Hepatocyte (in vitro differentiated cells): ENCODE measurements around the gene SDCBP2. TPM values are rescaled to one million over a fixed set of nuclear protein-coding genes. Genes with fewer than 3 reads are reported as not detected.

Experiments
- DNase-seq: peaks from one replicate; pipeline ENCODE4 v3.0.0-alpha.2; 2016; ENCODE audit warnings: low spot score
- H2AFZ ChIP-seq: fragments of 200-600 bp; sonication (generic); 2 replicates; pipeline ENCODE4 v1.6.0; 2016; ENCODE audit warnings: antibody characterized with exemption, mild to moderate bottlenecking
- H3K27ac ChIP-seq: fragments of 200-600 bp; sonication (generic); 2 replicates; pipeline ENCODE4 v1.5.1; 2016; ENCODE audit warnings: mild to moderate bottlenecking
- H3K27me3 ChIP-seq: fragments of 200-600 bp; sonication (generic); 2 replicates; pipeline ENCODE4 v1.6.1; 2016
- H3K36me3 ChIP-seq: fragments of 200-600 bp; sonication (generic); replicated peaks from 2 replicates; pipeline ENCODE4 v1.5.1; 2016; ENCODE audit warnings: low read depth; ENCODE audit not compliant: insufficient read depth
- H3K4me1 ChIP-seq: fragments of 200-600 bp; sonication (generic); 2 replicates; pipeline ENCODE4 v1.5.1; 2016; ENCODE audit warnings: mild to moderate bottlenecking, moderate library complexity; ENCODE audit not compliant: insufficient read depth
- H3K4me2 ChIP-seq: fragments of 200-600 bp; sonication (generic); 2 replicates; pipeline ENCODE4 v1.6.0; 2016
- H3K4me3 ChIP-seq: fragments of 200-600 bp; sonication (generic); 2 replicates; pipeline ENCODE4 v1.5.1; 2016; ENCODE audit warnings: mild to moderate bottlenecking
- H3K79me2 ChIP-seq: fragments of 200-600 bp; sonication (generic); 2 replicates; pipeline ENCODE4 v1.6.0; 2017; ENCODE audit warnings: mild to moderate bottlenecking
- H3K9me2 ChIP-seq: fragments of 200-600 bp; sonication (generic); replicated peaks from 2 replicates; pipeline ENCODE4 v1.6.0; 2017; ENCODE audit warnings: mild to moderate bottlenecking; ENCODE audit not compliant: insufficient read depth
- H3K9me3 ChIP-seq: fragments of 200-600 bp; sonication (generic); 2 replicates; pipeline ENCODE4 v1.5.1; 2016; ENCODE audit warnings: low read depth, mild to moderate bottlenecking
- H4K20me1 ChIP-seq: fragments of 200-600 bp; sonication (generic); 2 replicates; pipeline ENCODE4 v1.6.0; 2016; ENCODE audit warnings: mild to moderate bottlenecking; ENCODE audit not compliant: insufficient read depth, poor library complexity, severe bottlenecking
- CTCF ChIP-seq: fragments of 200-600 bp; sonication (generic); IDR thresholded peaks from 2 replicates; pipeline ENCODE4 v1.5.1; 2016; ENCODE audit warnings: antibody characterized with exemption, mild to moderate bottlenecking; ENCODE audit not compliant: poor library complexity
- EZH2 ChIP-seq: fragments of 200-600 bp; sonication (generic); IDR thresholded peaks from 2 replicates; pipeline ENCODE4 v1.6.1; 2016; ENCODE audit warnings: antibody characterized with exemption, mild to moderate bottlenecking, borderline replicate concordance
- EZH2phosphoT487 ChIP-seq: fragments of 200-600 bp; sonication (generic); IDR thresholded peaks from one replicate; pipeline ENCODE4 v1.6.1; 2018; ENCODE audit warnings: antibody characterized with exemption, mild to moderate bottlenecking, low read depth, moderate library complexity; ENCODE audit not compliant: unreplicated experiment, severe bottlenecking
- WGBS: methylation state at CpG from one replicate; pipeline ENCODE4 v1.1.6; 2016; ENCODE audit warnings: low lambda C conversion rate; ENCODE audit errors: missing lambda C conversion rate; 5-methylcytosine and 5-hydroxymethylcytosine counted together
- polyA plus RNA-seq: library from polyadenylated mRNA; unstranded; fragments of >200 nt; fragmentation: Nextera tagmentation; extraction: Ambion mirVana; gene quantifications from 2 replicates; pipeline ENCODE4 v1.2.1, GENCODE V29; 2016
- total RNA-seq: library from RNA; depleted of rRNA; stranded (reverse); fragments of >200 nt; gene quantifications from 2 replicates; pipeline ENCODE4 v1.2.3, GENCODE V29; 2014

SDCBP2 gene
- total and polyA plus RNA-seq, 2 experiments from 2014 or later = 64.1 to 83.3 TPM

- Histone ChIP-seq H3K4me2 (no peak overlapping the region), H3K36me3 (no peaks in the 10 kb centered on the region), H3K9me2 (no peaks in the 10 kb centered on the region), H3K79me2 (peaks cover 5% of the 10 kb centered on the region), H3K27ac (no peak overlapping the region), H2AFZ (no peak overlapping the region), H3K4me3 (no peak overlapping the region), H3K4me1 (no peaks in the 10 kb centered on the region), H3K27me3 (no peaks in the 10 kb centered on the region), H4K20me1 (no peaks in the 10 kb centered on the region), H3K9me3 (no peaks in the 10 kb centered on the region)
- no peak for TF ChIP-seq EZH2phosphoT487
- TF ChIP-seq CTCF = no peak
- no peak for TF ChIP-seq EZH2
- WGBS = 98% methylated on average over 7 of the region's 7 CpGs
- no peak for DNase-seq
These were observed 31.3 kb upstream of the SDCBP2 start for GRCh38 chr20:1360094-1360846.

- Histone ChIP-seq H3K36me3 (no peaks in the 10 kb centered on the region), H3K9me2 (no peaks in the 10 kb centered on the region), H3K27ac (no peak overlapping the region), H4K20me1 (no peaks in the 10 kb centered on the region), H3K4me2 (no peak overlapping the region), H3K4me3 (no peak overlapping the region), H3K4me1 (no peaks in the 10 kb centered on the region), H3K27me3 (no peaks in the 10 kb centered on the region), H3K79me2 (peaks cover 5% of the 10 kb centered on the region), H2AFZ (no peak overlapping the region), H3K9me3 (no peaks in the 10 kb centered on the region)
- WGBS = 97% methylated on average over 9 of the region's 9 CpGs
- TF ChIP-seq EZH2phosphoT487 (no peak), EZH2 (no peak), CTCF (no peak)
- no peak for DNase-seq
These were observed 29.2 kb upstream of the SDCBP2 start for GRCh38 chr20:1357921-1358671.

- H3K4me3 ChIP-seq = no peak overlapping the region
- no peak for DNase-seq
- no peaks in the 10 kb centered on the region for H3K9me2 ChIP-seq
- H3K27me3 ChIP-seq = no peaks in the 10 kb centered on the region
- H2AFZ ChIP-seq = no peak overlapping the region
- TF ChIP-seq EZH2 (no peak), CTCF (no peak), EZH2phosphoT487 (no peak)
- no peak overlapping the region for H3K4me2 ChIP-seq
- H3K9me3 ChIP-seq = no peaks in the 10 kb centered on the region
- no peak overlapping the region for H3K27ac ChIP-seq
- H3K79me2 ChIP-seq = peaks cover 11% of the 10 kb centered on the region
- no peaks in the 10 kb centered on the region for H3K4me1 ChIP-seq
- no peaks in the 10 kb centered on the region for H3K36me3 ChIP-seq
- H4K20me1 ChIP-seq = no peaks in the 10 kb centered on the region
These were observed 25.0 kb upstream of the SDCBP2 start for GRCh38 chr20:1353956-1354355.
